ENCODE data around the gene CYP4F3. TPM values are rescaled to one million over a fixed set of nuclear protein-coding genes. Genes with fewer than 3 reads are reported as not detected.

The CYP4F3 gene
- polyA plus RNA-seq, 3 donors: 0.56 to 1.2 (median 0.92) TPM

- H3K9ac ChIP-seq (ENCODE audit: insufficient read depth, low read length, poor library complexity, severe bottlenecking): no peak overlapping the region
- no peaks in the 10 kb centered on the region for H3K4me1 ChIP-seq (ENCODE audit: control insufficient read depth in 1 of 2, insufficient read depth in 2 of 2, low read length in 2 of 2)
- no peak overlapping the region for H2AFZ ChIP-seq (ENCODE audit: insufficient read depth, low read depth, low read length, poor library complexity, severe bottlenecking)
- Mint-ChIP-seq H3K27ac (no peak overlapping the region), H3K4me1 (no peaks in the 10 kb centered on the region), H3K36me3 (peaks cover 2 to 44% of the 10 kb centered on the region in 2 donors), H3K27me3 (ENCODE audit: low read depth in 3 of 3) (peaks cover 0 to 18% (median 11%) of the 10 kb centered on the region in 3 donors), H3K4me3 (no peak overlapping the region), H3K9me3 (peaks cover 0 to 2% (median 1%) of the 10 kb centered on the region in 7 donors)
- H4K20me1 ChIP-seq (ENCODE audit: insufficient read depth, low read length): no peaks in the 10 kb centered on the region
- H3K4me3 ChIP-seq (replicated peaks in 1 of 3; ENCODE audit: low read depth in 2 of 3, low read length in 3 of 3): no peak overlapping the region
- intact Hi-C loops (cut with micrococcal nuclease): no loop called here
- H3K36me3 ChIP-seq (replicated peaks in 1 of 2; ENCODE audit: control insufficient read depth in 1 of 2, insufficient read depth in 2 of 2, low read length in 2 of 2): no peaks in the 10 kb centered on the region
- H3K4me2 ChIP-seq (replicated peaks; ENCODE audit: extremely low read depth, low read length, poor library complexity, severe bottlenecking): no peak overlapping the region
- no peaks in the 10 kb centered on the region for H3K79me2 ChIP-seq (ENCODE audit: insufficient read depth, low read length)
- peaks cover 2% of the 10 kb centered on the region in 2 donors for H3K27me3 ChIP-seq (ENCODE audit: control insufficient read depth in 2 of 2, insufficient read depth in 2 of 2, low read length in 2 of 2)
- TF ChIP-seq CTCF (IDR thresholded peaks at IDR 0.05): no peak
- no CpG with 5 or more reads among the region's 3 CpGs for WGBS (ENCODE audit: insufficient coverage)
- DNase-seq: no peak
- H3K27ac ChIP-seq (ENCODE audit: low read depth in 1 of 2, low read length in 2 of 2): no peak overlapping the region
- no peaks in the 10 kb centered on the region for H3K9me3 ChIP-seq (replicated peaks in 1 of 2; ENCODE audit: control insufficient read depth in 1 of 2, insufficient read depth in 1 of 2, low read length in 2 of 2)
These were observed 11.1 kb downstream of the CYP4F3 start for GRCh38 chr19:15651791-15652190.

GRCh38 chr19:15652559-15653278, 12.0 kb downstream of the CYP4F3 start:
- no peaks in the 10 kb centered on the region for H3K9me3 ChIP-seq (replicated peaks in 1 of 2; ENCODE audit: control insufficient read depth in 1 of 2, insufficient read depth in 1 of 2, low read length in 2 of 2)
- H3K9ac ChIP-seq (ENCODE audit: insufficient read depth, low read length, poor library complexity, severe bottlenecking): no peak overlapping the region
- no peaks in the 10 kb centered on the region for H4K20me1 ChIP-seq (ENCODE audit: insufficient read depth, low read length)
- no peak overlapping the region for H2AFZ ChIP-seq (ENCODE audit: insufficient read depth, low read depth, low read length, poor library complexity, severe bottlenecking)
- no peaks in the 10 kb centered on the region for H3K79me2 ChIP-seq (ENCODE audit: insufficient read depth, low read length)
- DNase-seq: no peak
- Mint-ChIP-seq H3K4me1 (no peaks in the 10 kb centered on the region), H3K27me3 (ENCODE audit: low read depth in 3 of 3) (peaks cover 0 to 18% (median 11%) of the 10 kb centered on the region in 3 donors), H3K4me3 (no peak overlapping the region), H3K36me3 (peaks cover 2 to 38% of the 10 kb centered on the region in 2 donors), H3K27ac (no peak overlapping the region), H3K9me3 (peaks cover 0 to 2% (median 0%) of the 10 kb centered on the region in 7 donors)
- TF ChIP-seq CTCF (IDR thresholded peaks at IDR 0.05): no peak
- H3K36me3 ChIP-seq (replicated peaks in 1 of 2; ENCODE audit: control insufficient read depth in 1 of 2, insufficient read depth in 2 of 2, low read length in 2 of 2): no peaks in the 10 kb centered on the region
- no peak overlapping the region for H3K4me2 ChIP-seq (replicated peaks; ENCODE audit: extremely low read depth, low read length, poor library complexity, severe bottlenecking)
- intact Hi-C loops (cut with micrococcal nuclease): no loop called here
- H3K4me1 ChIP-seq (ENCODE audit: control insufficient read depth in 1 of 2, insufficient read depth in 2 of 2, low read length in 2 of 2): no peaks in the 10 kb centered on the region
- no peak overlapping the region for H3K4me3 ChIP-seq (replicated peaks in 1 of 3; ENCODE audit: low read depth in 2 of 3, low read length in 3 of 3)
- no peak overlapping the region for H3K27ac ChIP-seq (ENCODE audit: low read depth in 1 of 2, low read length in 2 of 2)
- peaks cover 2% of the 10 kb centered on the region in 2 donors for H3K27me3 ChIP-seq (ENCODE audit: control insufficient read depth in 2 of 2, insufficient read depth in 2 of 2, low read length in 2 of 2)
- WGBS (ENCODE audit: insufficient coverage): 20% methylated on average over 2 of the region's 8 CpGs

Data from CD14-positive monocyte (primary cell).